SK-N-SH (cell line): Measurements from ENCODE around the gene PCLO. TPM values are rescaled to one million over a fixed set of nuclear protein-coding genes. Genes with fewer than 3 reads are reported as not detected.

ENCODE experiments used
- CTCF ChIA-PET: fragments of 300-600, 350-600 bp; formaldehyde crosslinking; extraction: SDS; loops from one replicate; lab custom pipeline; 2021; lab: Yijun Ruan, JAX
- POLR2A ChIA-PET: fragments of 350-600 bp; sonication (Branson Sonifier 250); formaldehyde crosslinking; extraction: SDS; loops from one replicate; lab custom pipeline; 2020; ENCODE audit warnings: antibody characterized with exemption, inconsistent platforms; lab: Yijun Ruan, JAX
- DNase-seq: peaks from one replicate; pipeline ENCODE4 v3.0.0; 2012
- H2AFZ ChIP-seq: fragments of 200-600 bp; sonication (generic); 2 replicates; pipeline ENCODE4 v1.8.1; 2016; ENCODE audit warnings: antibody characterized with exemption, mild to moderate bottlenecking, low read depth
- H3F3A ChIP-seq: fragments of 200-600 bp; sonication (generic); replicated peaks from 2 replicates; pipeline ENCODE3; 2016; ENCODE audit warnings: antibody characterized with exemption, mild to moderate bottlenecking; ENCODE audit not compliant: insufficient read depth
- H3K27ac ChIP-seq, 2 experiments: fragments of 200-500 bp in 1 of 2; fragments of 200-600 bp in 1 of 2; sonication (Bioruptor generic) in 1 of 2; sonication (generic), shearing (Covaris generic) in 1 of 2; 2 replicates each; pipeline versions ENCODE4 v1.5.1 to v1.6.1; 2014 to 2016; ENCODE audit warnings: low read depth in 2 of 2, inconsistent platforms in 1 of 2, low read length in 1 of 2, mild to moderate bottlenecking in 1 of 2, mixed read lengths in 1 of 2
- H3K27me3 ChIP-seq: fragments of 200-600 bp; sonication (generic), shearing (Covaris generic); 2 replicates; pipeline ENCODE4 v1.6.1; 2016; ENCODE audit warnings: mixed run types; ENCODE audit not compliant: insufficient read depth
- H3K36me3 ChIP-seq, 2 experiments: fragments of 200-500 bp in 1 of 2; fragments of 200-600 bp in 1 of 2; sonication (Bioruptor generic) in 1 of 2; sonication (generic) in 1 of 2; replicated peaks in 1 of 2; 2 replicates each; pipeline versions ENCODE3 to v1.5.1; 2014 to 2016; ENCODE audit warnings: low read length in 1 of 2, mild to moderate bottlenecking in 1 of 2; ENCODE audit not compliant: insufficient read depth in 2 of 2, control insufficient read depth in 1 of 2
- H3K4me1 ChIP-seq, 2 experiments: fragments of 200-500 bp in 1 of 2; fragments of 200-600 bp in 1 of 2; sonication (Bioruptor generic) in 1 of 2; sonication (generic), shearing (Covaris generic) in 1 of 2; 2 replicates each; pipeline versions ENCODE4 v1.5.1 to v1.6.1; 2014 to 2016; ENCODE audit warnings: low read depth in 1 of 2, low read length in 1 of 2, mixed run types in 1 of 2; ENCODE audit not compliant: insufficient read depth in 2 of 2, control insufficient read depth in 1 of 2
- H3K4me2 ChIP-seq: fragments of 200-600 bp; sonication (generic), shearing (Covaris generic); 2 replicates; pipeline ENCODE4 v1.6.1; 2017; ENCODE audit warnings: mixed run types
- H3K4me3 ChIP-seq, 2 experiments: fragments of 200-500 bp in 1 of 2; fragments of 200-600 bp in 1 of 2; sonication (Bioruptor generic) in 1 of 2; sonication (generic), shearing (Covaris generic) in 1 of 2; 2 replicates each; pipeline versions ENCODE4 v1.5.1 to v1.8.1; 2014 to 2016; ENCODE audit warnings: low read depth in 2 of 2, inconsistent platforms in 1 of 2, low read length in 1 of 2, mild to moderate bottlenecking in 1 of 2, mixed read lengths in 1 of 2, moderate library complexity in 1 of 2
- H3K79me2 ChIP-seq: fragments of 200-600 bp; sonication (generic); 2 replicates; pipeline ENCODE4 v1.8.1; 2017; ENCODE audit warnings: mild to moderate bottlenecking; ENCODE audit not compliant: insufficient read depth
- H3K9ac ChIP-seq: fragments of 200-600 bp; sonication (generic); 2 replicates; pipeline ENCODE4 v1.6.1; 2017; ENCODE audit warnings: mixed run types
- H3K9me2 ChIP-seq: fragments of 200-600 bp; sonication (generic); 2 replicates; pipeline ENCODE4 v1.6.1; 2017; ENCODE audit warnings: mixed run types
- H3K9me3 ChIP-seq: fragments of 200-600 bp; sonication (generic); 2 replicates; pipeline ENCODE4 v1.6.1; 2017; ENCODE audit warnings: mixed run types, mild to moderate bottlenecking, moderate library complexity
- H4K20me1 ChIP-seq: fragments of 200-600 bp; sonication (generic); 2 replicates; pipeline ENCODE4 v1.6.1; 2017; ENCODE audit warnings: mild to moderate bottlenecking, mixed run types; ENCODE audit not compliant: insufficient read depth
- ELF1 ChIP-seq: IDR thresholded peaks from 2 replicates; pipeline ENCODE4 v1.4.0; 2012
- EP300 ChIP-seq, 2 experiments: IDR thresholded peaks; 2 replicates each; pipeline versions ENCODE4 v1.4.0 to v1.6.1; 2012; ENCODE audit warnings: borderline replicate concordance in 1 of 2, low read depth in 1 of 2, low read length in 1 of 2
- FOSL2 ChIP-seq: IDR thresholded peaks from 2 replicates; pipeline ENCODE4 v1.4.0; 2012; ENCODE audit warnings: low read depth, mild to moderate bottlenecking, moderate library complexity, borderline replicate concordance
- NFIC ChIP-seq: IDR thresholded peaks from 2 replicates; pipeline ENCODE4 v1.4.0; 2012; ENCODE audit warnings: borderline replicate concordance
- PBX3 ChIP-seq: IDR thresholded peaks from 2 replicates; pipeline ENCODE4; 2012
- POLR2AphosphoS5 ChIP-seq: IDR thresholded peaks from 2 replicates; pipeline ENCODE4 v1.6.1; 2012; ENCODE audit warnings: low read depth, low read length
- RAD21 ChIP-seq: IDR thresholded peaks from 2 replicates; pipeline ENCODE4 v1.6.1; 2012; ENCODE audit warnings: mild to moderate bottlenecking, low read length
- REST ChIP-seq: IDR thresholded peaks from 2 replicates; pipeline ENCODE4 v1.6.1; 2012; ENCODE audit warnings: mild to moderate bottlenecking, low read depth, low read length, moderate library complexity
- SMC3 ChIP-seq: IDR thresholded peaks from 2 replicates; pipeline ENCODE4 v1.6.1; 2012; ENCODE audit warnings: low read depth, low read length, improper control_type of control experiment
- USF1 ChIP-seq: IDR thresholded peaks from 2 replicates; pipeline ENCODE4 v1.4.0; 2012; ENCODE audit warnings: low read depth, borderline replicate concordance
- WGBS: methylation state at CpG from one replicate; pipeline ENCODE4 v1.1.6; 2017; ENCODE audit warnings: low lambda C conversion rate; 5-methylcytosine and 5-hydroxymethylcytosine counted together
- polyA plus RNA-seq, 3 experiments: library from polyadenylated mRNA; depleted of rRNA; stranded (reverse); fragments of >200 nt; gene quantifications; 2 replicates each; pipeline ENCODE4 v1.2.3, GENCODE V29; 2012

PCLO gene
- polyA plus RNA-seq, 1 of the 3 experiments (the other 2 are of a cell fraction), result 0.51 TPM

- TF ChIP-seq REST, result 0 out of 2 replicates have a peak, but pooled peaks have one; percentile 8
- TF ChIP-seq, all 33 proteins: peak for 8
These were observed 406.8 kb downstream of the PCLO start (continued) for GRCh38 chr7:82755705-82756551.

GRCh38 chr7:82750007-82750406 lies 412.7 kb downstream of the PCLO start:
- no peak overlapping the region for H3K9ac ChIP-seq
- H3K4me3 ChIP-seq, result no peak overlapping the region
- H4K20me1 ChIP-seq, result no peaks in the 10 kb centered on the region
- DNase-seq, result no peak
- H3K27me3 ChIP-seq, result no peaks in the 10 kb centered on the region
- H3K27ac ChIP-seq, result no peak overlapping the region
- ChIA-PET CTCF (interaction anchor here (1.9 kb wide), 1 partner anchor 9 kb away, joined by 6 read pairs; no protein-coding TSS in a partner anchor), POLR2A (no interaction called here)
- no peaks in the 10 kb centered on the region; the same call in 1 of the 2 replicates for H3K9me2 ChIP-seq
- peaks cover under 1% of the 10 kb centered on the region for H3F3A ChIP-seq
- H3K79me2 ChIP-seq, result no peaks in the 10 kb centered on the region
- H2AFZ ChIP-seq, result no peak overlapping the region
- no peak overlapping the region for H3K4me2 ChIP-seq
- H3K9me3 ChIP-seq, result no peaks in the 10 kb centered on the region
- WGBS, result 70% methylated on average over 2 of the region's 2 CpGs
- TF ChIP-seq NFIC (no peak), FOSL2 (no peak), PBX3 (no peak), POLR2AphosphoS5 (no peak), EP300 (IDR thresholded peaks at IDR 0.05; ENCODE audit: borderline replicate concordance in 1 of 2, low read depth in 1 of 2, low read length in 1 of 2) (no peak), SMC3 (no peak), RAD21 (no peak), ELF1 (no peak), USF1 (no peak)
- no peaks in the 10 kb centered on the region for H3K36me3 ChIP-seq
- H3K4me1 ChIP-seq, result peaks cover 0 to 4% of the 10 kb centered on the region in 2 experiments; a peak in 2 of 4 replicates
